D721Med (cell line): ENCODE measurements around the gene TBX19.

Experiments
- DNase-seq: peaks from one replicate; pipeline ENCODE4 v3.0.0; 2011; ENCODE audit warnings: low spot score; ENCODE audit not compliant: insufficient read length
- FAIRE-seq: peaks from 2 replicates; lab custom pipeline; 2011; peaks lifted over from hg19 to GRCh38; lab: Jason Lieb, UNC
- TF ChIP-seq, protein P1 (sequence below): IDR thresholded peaks from 2 replicates; pipeline ENCODE4 v1.5.1; 2012; ENCODE audit warnings: mild to moderate bottlenecking, control low read depth; ENCODE audit not compliant: insufficient read depth; ENCODE audit errors: missing control alignments

The TBX19 gene

DNA sequence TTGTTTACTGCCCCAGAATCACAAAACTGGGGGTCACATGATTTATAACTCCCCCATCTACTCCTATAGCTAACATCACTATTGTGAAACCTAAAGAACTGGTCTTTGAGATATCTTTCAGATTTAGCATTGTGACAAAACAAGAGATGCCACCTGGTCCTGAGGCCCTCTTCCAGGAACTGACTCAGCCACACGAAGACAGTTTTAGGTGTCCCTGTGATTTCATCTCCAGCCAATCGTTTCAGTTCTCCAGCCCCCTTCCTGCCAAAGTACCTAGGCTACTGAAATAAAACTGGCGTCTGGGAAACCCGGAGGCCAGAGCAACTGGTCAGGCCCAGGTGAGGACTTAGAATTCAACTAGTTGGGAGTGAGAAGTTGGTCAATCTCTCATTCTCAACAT is 36.6 kb downstream of the TBX19 start:
- TF ChIP-seq, protein P1, sequence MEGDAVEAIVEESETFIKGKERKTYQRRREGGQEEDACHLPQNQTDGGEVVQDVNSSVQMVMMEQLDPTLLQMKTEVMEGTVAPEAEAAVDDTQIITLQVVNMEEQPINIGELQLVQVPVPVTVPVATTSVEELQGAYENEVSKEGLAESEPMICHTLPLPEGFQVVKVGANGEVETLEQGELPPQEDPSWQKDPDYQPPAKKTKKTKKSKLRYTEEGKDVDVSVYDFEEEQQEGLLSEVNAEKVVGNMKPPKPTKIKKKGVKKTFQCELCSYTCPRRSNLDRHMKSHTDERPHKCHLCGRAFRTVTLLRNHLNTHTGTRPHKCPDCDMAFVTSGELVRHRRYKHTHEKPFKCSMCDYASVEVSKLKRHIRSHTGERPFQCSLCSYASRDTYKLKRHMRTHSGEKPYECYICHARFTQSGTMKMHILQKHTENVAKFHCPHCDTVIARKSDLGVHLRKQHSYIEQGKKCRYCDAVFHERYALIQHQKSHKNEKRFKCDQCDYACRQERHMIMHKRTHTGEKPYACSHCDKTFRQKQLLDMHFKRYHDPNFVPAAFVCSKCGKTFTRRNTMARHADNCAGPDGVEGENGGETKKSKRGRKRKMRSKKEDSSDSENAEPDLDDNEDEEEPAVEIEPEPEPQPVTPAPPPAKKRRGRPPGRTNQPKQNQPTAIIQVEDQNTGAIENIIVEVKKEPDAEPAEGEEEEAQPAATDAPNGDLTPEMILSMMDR: no peak
- DNase-seq: no peak
- no peak for FAIRE-seq

DNA sequence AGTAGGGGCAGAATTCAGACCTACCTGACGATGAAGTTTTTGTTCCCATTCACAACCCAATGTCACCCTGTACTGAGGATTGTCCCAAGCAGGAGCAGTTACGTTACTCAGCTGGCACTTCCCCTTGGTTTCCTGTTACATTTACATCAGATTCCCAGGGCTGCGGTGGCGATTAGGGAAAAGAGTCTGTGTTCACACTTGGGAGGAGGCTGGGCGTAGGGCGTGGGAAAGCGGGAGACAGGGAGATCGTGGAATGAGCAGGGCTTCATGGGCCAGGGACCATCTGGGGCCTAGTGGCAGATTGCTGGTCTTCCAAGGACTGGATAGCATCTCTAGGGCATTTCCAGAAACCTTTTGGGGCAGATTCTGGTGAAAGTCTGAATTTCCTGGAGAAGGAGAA is 39.0 kb downstream of the TBX19 start:
- FAIRE-seq: no peak
- TF ChIP-seq, protein P1: no peak
- DNase-seq: no peak

DNA sequence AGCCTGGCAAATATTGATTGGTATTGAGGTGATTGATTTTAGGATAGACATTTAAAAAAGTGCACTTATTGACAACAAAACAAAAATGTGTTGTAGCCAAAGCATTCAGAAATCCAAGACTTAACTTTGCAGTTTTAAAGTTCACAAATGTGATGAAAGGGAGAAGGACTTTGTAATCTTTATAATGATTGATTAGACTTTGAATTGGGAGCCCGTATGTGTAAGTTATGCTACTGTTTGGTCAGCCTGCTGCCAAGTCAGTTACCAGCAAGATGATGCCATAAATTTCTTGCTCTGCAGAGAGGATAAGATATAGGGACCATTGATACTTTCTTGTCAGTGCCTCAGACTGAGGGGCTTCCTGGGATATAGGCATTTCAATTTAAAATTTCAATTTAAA is 39.5 kb downstream of the TBX19 start:
- no peak for FAIRE-seq
- TF ChIP-seq, protein P1: no peak
- no peak for DNase-seq

DNA sequence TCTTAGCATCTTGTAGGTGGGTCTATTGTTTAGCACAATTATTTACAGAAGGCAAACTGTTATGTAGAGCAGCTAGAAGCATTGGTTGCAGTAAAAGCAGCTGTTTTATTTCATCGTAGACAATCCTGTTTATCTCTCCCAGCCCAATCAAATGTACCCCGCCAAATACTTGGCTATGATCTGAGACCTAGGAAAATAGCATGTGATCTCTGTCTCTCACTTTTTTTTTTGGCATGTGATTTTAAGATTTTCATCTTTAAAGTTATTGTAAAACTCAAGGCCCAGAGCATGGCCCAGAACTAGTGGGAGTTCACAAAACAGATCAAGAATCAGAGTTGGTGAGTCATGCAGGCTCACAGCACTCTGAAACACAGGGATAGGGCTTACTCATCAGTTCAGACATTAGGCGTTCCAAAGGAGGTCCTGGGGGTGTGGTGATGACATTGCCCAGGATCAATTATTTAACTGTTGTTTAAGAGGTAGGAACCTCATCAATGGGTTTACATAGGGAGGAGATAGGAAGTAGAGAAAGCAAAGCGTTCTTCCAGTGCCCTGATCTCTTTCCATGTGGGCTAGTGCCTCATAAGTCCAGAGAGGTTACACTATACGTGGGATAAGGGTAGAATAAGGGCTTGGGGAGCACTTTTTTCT is 40.2 kb downstream of the TBX19 start:
- TF ChIP-seq, protein P1: no peak
- no peak for DNase-seq
- FAIRE-seq: no peak

DNA sequence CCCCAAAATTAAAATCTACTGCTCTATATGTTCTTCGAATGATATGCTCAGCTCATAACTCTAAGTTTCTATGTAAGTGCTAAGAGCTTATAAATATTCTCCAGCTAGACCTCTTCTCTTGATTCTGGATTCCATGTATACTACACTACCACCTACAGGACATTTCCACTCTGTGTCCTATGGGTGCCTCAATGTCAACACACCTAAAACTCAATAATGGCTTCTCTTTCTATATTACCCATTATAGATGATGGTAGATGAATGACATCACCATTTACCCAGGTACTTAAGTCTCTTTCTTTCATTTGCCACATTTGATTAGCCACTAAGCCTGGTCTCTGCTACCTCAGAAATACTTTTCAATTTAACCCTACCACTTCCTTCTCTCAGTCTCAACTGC is 41.3 kb downstream of the TBX19 start:
- TF ChIP-seq, protein P1: peak; percentile 41
- peak; percentile 32 for FAIRE-seq
- no peak for DNase-seq

DNA sequence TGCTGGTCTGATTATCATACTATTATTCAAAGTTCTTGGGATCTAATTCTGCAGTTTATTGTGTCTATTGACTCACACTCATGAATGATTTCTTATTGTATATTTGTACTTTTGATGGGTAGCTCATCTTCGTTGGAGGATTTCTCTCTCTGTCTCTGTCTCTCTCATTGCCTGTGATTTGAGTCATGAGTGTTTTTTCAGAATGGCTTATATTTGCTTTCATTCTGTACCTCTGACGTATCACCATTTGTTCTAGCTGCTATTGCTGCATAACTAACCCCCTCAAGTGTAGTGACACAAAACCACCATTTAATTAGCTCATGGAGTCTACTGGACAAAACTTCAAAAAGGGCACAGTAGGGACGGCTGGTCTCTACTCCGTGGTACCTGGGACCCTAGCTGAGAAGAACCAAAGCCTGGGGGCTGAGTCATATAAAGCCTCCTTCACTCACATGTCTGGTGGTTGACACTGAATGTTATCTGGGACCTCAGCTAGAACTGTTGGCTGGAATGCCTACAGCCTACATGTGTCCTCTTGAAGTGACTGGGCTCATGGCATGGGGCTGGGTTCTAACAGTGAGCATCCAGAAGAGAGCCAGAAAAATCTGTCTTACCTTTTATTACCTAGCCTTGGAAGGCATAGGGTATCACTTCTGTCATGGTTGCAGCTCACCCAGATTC is 44.2 kb downstream of the TBX19 start:
- FAIRE-seq (no peak), DNase-seq (no peak)
- TF ChIP-seq, protein P1: no peak
